Activated CD8-positive, alpha-beta memory T cell treated with anti-CD3 and anti-CD28 coated beads, Interleukin-2, amount 50 U/mL, for 1 hour (primary cell): ENCODE measurements around the gene MRPL1.
"Not testable (repeated sequence)": the region's sequence is repeated elsewhere in the genome, so short reads cannot be mapped to it uniquely, and the experiment has no call there.

Experiments
- DNase-seq: peaks from one replicate; pipeline ENCODE4 v3.0.0-alpha.2; 2020; ENCODE audit errors: extremely low read depth

The MRPL1 gene

DNA sequence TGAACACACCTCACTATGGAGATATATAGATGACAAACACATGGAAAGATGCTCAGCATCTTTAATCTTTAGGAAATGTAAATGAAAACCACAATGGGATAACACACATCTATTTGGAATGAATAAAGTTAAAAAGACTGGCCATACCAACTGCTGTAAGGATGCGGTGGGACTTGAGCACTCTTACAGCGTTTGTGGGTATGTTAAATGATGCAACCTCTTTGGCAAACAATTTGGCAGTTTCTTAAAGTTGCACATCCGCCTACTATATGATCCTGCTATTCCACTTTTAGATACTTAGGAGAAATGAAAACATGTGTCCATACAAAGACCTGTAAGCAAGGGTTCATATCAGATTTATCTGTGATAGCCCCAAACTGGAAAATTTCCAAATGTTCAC lies 50.7 kb downstream of the MRPL1 start:
- no peak for DNase-seq

DNA sequence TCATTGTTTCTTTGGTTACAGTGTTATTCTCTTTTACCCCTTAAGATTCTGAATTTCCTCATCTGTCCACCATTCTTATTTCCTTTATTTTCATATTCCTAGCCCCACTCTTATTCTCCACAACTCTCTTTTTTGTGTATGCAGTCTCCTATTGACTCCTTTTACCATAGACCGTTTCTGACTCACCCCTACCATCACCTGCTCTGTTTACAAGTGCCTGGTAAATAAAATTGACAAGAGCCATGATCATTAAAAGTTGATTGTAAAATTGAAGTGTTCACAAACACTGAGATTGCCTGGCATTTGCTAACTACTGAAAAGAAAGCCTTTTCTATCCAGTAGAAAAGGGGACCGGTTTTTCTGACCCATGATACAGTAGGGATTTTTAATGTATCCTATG lies 54.4 kb downstream of the MRPL1 start:
- DNase-seq = no peak

DNA sequence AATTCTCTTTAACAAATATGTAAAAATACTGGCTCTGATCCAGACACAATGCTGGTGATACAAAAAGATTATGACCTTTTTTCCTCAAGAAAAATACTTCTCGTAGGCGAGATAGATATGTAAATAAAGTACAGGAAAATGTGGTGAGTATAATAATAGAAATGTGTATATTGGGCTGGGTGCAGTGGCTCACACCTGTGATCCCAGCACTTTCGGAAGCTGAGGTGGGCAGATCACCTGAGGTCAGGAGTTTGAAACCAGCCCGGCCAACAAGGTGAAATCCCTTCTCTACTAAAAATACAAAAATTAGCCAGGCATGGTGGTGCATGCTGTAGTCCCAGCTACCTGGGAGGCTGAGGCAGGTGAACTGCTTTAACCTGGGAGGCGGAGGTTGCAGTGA lies 55.0 kb downstream of the MRPL1 start:
- DNase-seq = no peak

- no peak for DNase-seq
Observed at GRCh38 chr4:77920371-77920770, 57.7 kb downstream of the MRPL1 start.

GRCh38 chr4:77921701-77922100 lies 59.1 kb downstream of the MRPL1 start:
- DNase-seq = no peak

DNA sequence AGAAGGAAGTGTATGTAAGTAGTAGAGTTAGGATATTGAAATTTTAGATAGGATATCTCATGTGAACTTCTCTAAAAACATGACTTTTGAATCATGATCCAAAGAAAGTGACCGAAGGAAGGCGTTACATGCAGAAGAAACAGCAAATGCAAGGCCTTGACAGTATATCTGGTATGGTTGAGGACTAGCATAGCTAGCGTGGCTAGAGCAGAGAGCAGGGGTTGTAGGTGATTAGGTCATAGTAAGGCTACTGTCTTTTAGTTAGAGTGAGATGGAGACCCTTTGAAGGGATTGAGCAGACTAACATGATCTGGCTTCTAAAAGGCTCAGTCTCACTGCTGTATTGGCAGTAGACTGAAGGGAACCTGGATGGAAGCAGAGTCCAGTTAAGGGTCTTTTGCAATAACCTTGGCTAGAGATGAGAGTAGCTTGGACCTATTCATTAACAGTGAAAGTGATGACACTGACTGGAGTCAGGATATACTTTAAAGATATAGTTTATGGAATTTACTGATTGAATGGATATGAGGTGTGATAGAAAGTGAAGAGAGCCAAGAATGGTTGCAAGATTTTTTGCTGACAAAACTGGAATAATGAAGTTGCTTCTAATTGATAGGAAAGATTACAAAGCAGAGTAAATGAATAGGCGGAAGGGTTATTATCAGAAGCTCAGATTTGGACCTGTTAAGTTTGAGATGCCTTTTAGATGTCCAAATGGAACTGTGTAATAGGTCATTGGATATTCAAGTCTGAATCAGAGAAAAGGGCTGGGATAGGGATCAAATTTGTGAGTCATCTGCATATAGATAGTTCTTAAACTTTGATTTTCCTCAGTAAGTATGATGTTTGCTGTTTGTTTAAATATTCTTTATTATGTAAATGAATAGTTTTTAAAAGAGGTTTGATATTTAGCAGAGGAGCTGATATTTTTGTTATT lies 59.8 kb downstream of the MRPL1 start:
- no peak for DNase-seq

DNA sequence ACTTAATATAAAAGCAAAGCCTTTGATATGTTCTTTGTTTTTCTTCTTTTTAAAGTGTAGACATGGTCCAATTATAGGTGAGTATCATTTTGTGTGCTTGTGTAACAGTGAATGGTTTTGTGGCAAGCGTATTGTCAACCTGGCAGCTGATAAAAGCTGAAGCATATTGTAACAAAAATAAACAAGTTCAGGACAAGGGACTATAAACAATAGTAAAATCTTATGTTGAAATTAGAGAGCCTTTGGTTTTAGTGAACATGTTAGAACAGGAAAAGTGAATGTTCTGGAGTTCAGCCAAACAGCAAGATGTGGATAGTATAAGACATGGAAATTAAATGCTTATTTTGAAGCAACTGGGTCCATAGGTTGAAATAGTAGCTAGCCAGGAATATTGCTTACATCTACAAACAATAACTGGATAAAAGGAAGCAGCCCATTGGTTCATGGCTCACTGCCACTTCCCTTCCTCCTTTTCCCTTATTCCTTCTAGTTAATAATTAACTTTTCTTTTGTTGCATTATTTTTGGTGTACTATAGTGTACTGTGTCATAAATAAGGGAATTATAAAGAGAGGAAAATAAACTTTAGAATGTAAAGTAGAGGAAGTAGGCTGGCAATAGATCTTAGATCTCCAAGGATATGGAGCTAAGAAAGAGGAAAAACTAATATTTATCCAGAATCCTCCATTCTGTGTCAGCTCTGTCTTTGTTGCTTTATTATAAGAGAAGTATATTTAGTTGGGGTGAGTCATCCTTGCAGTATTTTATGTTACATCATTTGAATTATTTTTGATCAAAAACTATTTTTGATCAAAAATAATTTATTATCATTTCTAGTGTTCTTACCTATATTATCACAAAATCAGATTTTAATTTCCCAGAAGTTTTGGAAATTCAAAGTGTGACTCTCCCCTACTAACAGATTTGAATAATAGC lies 65.6 kb downstream of the MRPL1 start:
- no peak for DNase-seq

GRCh38 chr4:77930154-77930639 lies 67.6 kb downstream of the MRPL1 start:
- DNase-seq = no peak

DNA sequence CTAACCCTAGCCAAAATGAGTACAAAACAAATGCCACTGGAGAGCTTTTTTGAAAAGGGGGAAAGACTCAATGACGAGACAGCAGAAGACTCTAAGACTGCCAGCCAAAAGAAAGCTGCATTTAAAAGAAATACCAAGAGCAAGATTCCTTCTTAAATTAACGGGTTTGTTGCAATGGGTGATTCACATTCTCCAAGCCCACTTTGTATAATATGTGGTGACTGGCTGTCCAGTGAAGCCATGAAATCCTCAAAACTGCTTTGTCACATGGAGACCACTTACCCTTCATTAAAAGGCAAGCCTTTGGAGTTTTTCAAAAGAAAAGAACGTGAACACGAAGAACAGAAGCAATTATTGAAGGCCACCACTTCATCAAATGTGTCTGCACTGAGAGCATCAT lies 68.2 kb downstream of the MRPL1 start:
- no peak for DNase-seq

GRCh38 chr4:77931452-77932135 lies 69.0 kb downstream of the MRPL1 start:
- no peak for DNase-seq

GRCh38 chr4:77938560-77938959 lies 75.9 kb downstream of the MRPL1 start:
- DNase-seq = no peak

- not testable (repeated sequence) for DNase-seq
Observed at GRCh38 chr4:77945929-77946328, 83.3 kb downstream of the MRPL1 start.

DNA sequence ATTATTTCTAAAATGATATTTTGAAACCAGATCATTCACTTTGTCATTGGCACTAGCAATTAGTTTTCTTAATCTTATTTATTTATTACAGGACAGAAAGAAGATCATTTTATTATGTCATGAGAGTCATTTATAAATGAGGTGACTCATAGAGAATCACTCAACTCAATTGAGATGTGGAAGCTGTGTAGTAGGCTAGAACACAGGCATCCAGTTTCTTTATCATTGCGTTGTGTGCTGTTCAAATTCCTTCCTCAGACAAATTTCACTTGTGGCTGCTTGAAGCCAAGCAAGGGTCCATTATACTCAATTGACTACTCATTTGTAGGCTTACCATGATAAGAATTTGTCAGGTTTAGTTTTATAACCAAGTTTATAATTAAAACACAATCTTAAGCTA lies 87.6 kb downstream of the MRPL1 start:
- DNase-seq = no peak

- DNase-seq = no peak
Observed at GRCh38 chr4:77952457-77952856, 89.8 kb downstream of the MRPL1 start.

- no peak for DNase-seq
Observed at GRCh38 chr4:77954690-77955089, 92.1 kb downstream of the MRPL1 start.

GRCh38 chr4:77956917-77957316 lies 94.3 kb downstream of the MRPL1 start:
- DNase-seq = no peak

- no peak for DNase-seq
Observed at GRCh38 chr4:77958897-77959296, 96.3 kb downstream of the MRPL1 start.

- DNase-seq = no peak
Observed at GRCh38 chr4:77959566-77960338, 97.1 kb downstream of the MRPL1 start.

GRCh38 chr4:77960367-77960766 lies 97.7 kb downstream of the MRPL1 start:
- no peak for DNase-seq

DNA sequence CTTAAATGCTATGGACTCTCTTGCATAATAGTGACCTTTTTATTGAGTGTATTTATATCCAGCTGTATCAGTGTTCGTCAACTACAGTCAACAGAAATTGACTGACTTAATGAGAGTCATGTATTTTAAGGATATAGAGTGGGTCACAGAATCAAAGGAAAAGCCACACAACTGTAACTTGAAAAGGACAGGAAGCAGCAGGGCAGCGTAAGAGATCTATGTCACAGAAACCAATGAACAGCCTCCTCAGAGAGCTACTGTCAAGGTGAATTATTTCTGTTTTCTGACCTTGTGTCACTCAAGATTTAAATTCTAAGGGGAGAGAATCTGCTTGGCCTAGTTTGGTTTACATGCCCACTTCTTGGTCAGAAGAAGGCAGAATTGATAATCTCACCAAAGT lies 100.4 kb downstream of the MRPL1 start:
- DNase-seq = no peak

GRCh38 chr4:77973657-77974056 lies 111.0 kb downstream of the MRPL1 start:
- DNase-seq = not testable (repeated sequence)
